GM13976 (cell line): ENCODE data around the gene OSTM1.

ENCODE experiments used
- DNase-seq: peaks from one replicate; pipeline ENCODE4 v3.0.0; 2012; ENCODE audit warnings: low spot score
- CTCF ChIP-seq: IDR thresholded peaks from 2 replicates; pipeline ENCODE4 v1.5.1; 2012; ENCODE audit warnings: borderline replicate concordance, mild to moderate bottlenecking; ENCODE audit not compliant: insufficient read depth; ENCODE audit errors: extremely low read depth, missing control alignments, control extremely low read depth
- in situ Hi-C: fragments of 300-500 bp; cut with MboI; formaldehyde crosslinking; loops from one replicate; pipeline ENCODE4 v1.12.0; 2022; ENCODE audit warnings: low sequenced_read_pairs, mixed read lengths, inconsistent platforms; ENCODE audit not compliant: unreplicated experiment

Gene OSTM1

GRCh38 chr6:108118810-108119768 lies 44.5 kb upstream of the OSTM1 start:
- in situ Hi-C loops: loop anchor here (25.0 kb wide), 1 partner anchor 368 kb away; no protein-coding TSS in a partner anchor
- TF ChIP-seq CTCF: no peak
- DNase-seq: peak; percentile 49

GRCh38 chr6:108118359-108118724 lies 43.8 kb upstream of the OSTM1 start:
- TF ChIP-seq CTCF: no peak
- no peak for DNase-seq
- in situ Hi-C loops: loop anchor here (25.0 kb wide), 1 partner anchor 369 kb away; no protein-coding TSS in a partner anchor

GRCh38 chr6:108117427-108118358 lies 43.2 kb upstream of the OSTM1 start:
- no peak for TF ChIP-seq CTCF
- in situ Hi-C loops: loop anchor here (25.0 kb wide), 1 partner anchor 370 kb away; no protein-coding TSS in a partner anchor
- peak; percentile 78 for DNase-seq

GRCh38 chr6:108116546-108117426 lies 42.2 kb upstream of the OSTM1 start:
- in situ Hi-C loops: loop anchor here (25.0 kb wide), 1 partner anchor 371 kb away; no protein-coding TSS in a partner anchor
- TF ChIP-seq CTCF: no peak
- DNase-seq: peak; percentile 45

GRCh38 chr6:108115598-108116058 lies 41.1 kb upstream of the OSTM1 start:
- no peak for TF ChIP-seq CTCF
- DNase-seq: peak; percentile 64
- in situ Hi-C loops: loop anchor here (25.0 kb wide), 1 partner anchor 372 kb away; no protein-coding TSS in a partner anchor
